K562 (cell line): Measurements from ENCODE around the gene RSPH3. TPM values are rescaled to one million over a fixed set of nuclear protein-coding genes. Genes with fewer than 3 reads are reported as not detected.
A peak's percentile ranks its signal among the peaks of the same experiment; 100 is the strongest.

Experiments used
- CUX1 ChIP-seq: fragments of 200-800 bp; sonication (Bioruptor generic); IDR thresholded peaks from 2 replicates; pipeline ENCODE4 v1.6.1; 2016; ENCODE audit warnings: missing genetic modification characterization, missing compliant biosample characterization
- KLF16 ChIP-seq: IDR thresholded peaks from 2 replicates; pipeline ENCODE4 v1.6.1; 2016; ENCODE audit warnings: antibody characterized with exemption
- MAZ ChIP-seq, 2 experiments: fragments of 450-650 bp in 1 of 2; sonication (generic) in 1 of 2; formaldehyde crosslinking; IDR thresholded peaks in 1 of 2; conservative IDR thresholded peaks in 1 of 2; 2 replicates each; pipeline versions ENCODE4 v1.4.0 to v1.5.0; 2020; ENCODE audit warnings: mild to moderate bottlenecking in 1 of 2, missing genetic modification reagents in 1 of 2
- MCM3 ChIP-seq: fragments of 450-650 bp; IDR thresholded peaks from 2 replicates; pipeline ENCODE4 v1.6.1; 2016
- NR2C2 ChIP-seq, 2 experiments: fragments of 200-800 bp in 1 of 2; sonication (Bioruptor generic) in 1 of 2; sonication (generic) in 1 of 2; formaldehyde crosslinking in 1 of 2; IDR thresholded peaks; 2 replicates each; pipeline versions ENCODE4 v1.6.1 to v1.8.0; 2016 to 2022; ENCODE audit warnings: mild to moderate bottlenecking in 1 of 2, missing compliant biosample characterization in 1 of 2, missing genetic modification characterization in 1 of 2, missing genetic modification reagents in 1 of 2
- PYGO2 ChIP-seq: fragments of 450-650 bp; IDR thresholded peaks from 2 replicates; pipeline ENCODE4 v1.6.1; 2016; ENCODE audit warnings: mild to moderate bottlenecking, missing genetic modification characterization, moderate library complexity, missing compliant biosample characterization
- SNAPC5 ChIP-seq: fragments of 250-450 bp; sonication (Bioruptor Pico); IDR thresholded peaks from 2 replicates; pipeline ENCODE4 v1.8.0; 2021; ENCODE audit warnings: moderate library complexity, mild to moderate bottlenecking, inconsistent platforms
- TEAD4 ChIP-seq, 2 experiments: sonication (generic) in 1 of 2; formaldehyde crosslinking in 1 of 2; IDR thresholded peaks; 2 replicates each; pipeline versions ENCODE4 v1.6.1 to v1.8.0; 2012 to 2022; ENCODE audit warnings: borderline replicate concordance in 1 of 2, inconsistent platforms in 1 of 2, low read length in 1 of 2, mild to moderate bottlenecking in 1 of 2, missing genetic modification reagents in 1 of 2
- TRIM28 ChIP-seq: fragments of 450-650 bp; IDR thresholded peaks from 2 replicates; pipeline ENCODE4 v1.6.1; 2017
- ZNF395 ChIP-seq: fragments of 200-800 bp; sonication (Bioruptor generic); IDR thresholded peaks from 2 replicates; pipeline ENCODE4 v1.6.1; 2017; ENCODE audit warnings: missing genetic modification characterization, missing compliant biosample characterization
- ZNF592 ChIP-seq: fragments of 450-650 bp; IDR thresholded peaks from 2 replicates; pipeline ENCODE4 v1.6.1; 2017; ENCODE audit warnings: antibody characterized with exemption, mild to moderate bottlenecking
- polyA plus RNA-seq, 8 experiments: library from polyadenylated mRNA; depleted of rRNA in 4 of 8; stranded (reverse) in 5 of 8; unstranded in 3 of 8; fragments of >200 nt; fragmentation: Nextera tagmentation in 2 of 8; fragmentation: Illumina TruSeq in 1 of 8; extraction: Ambion mirVana in 2 of 8; extraction: Trizol in 1 of 8; gene quantifications; 2 replicates each; pipeline versions ENCODE4 v1.2.1 to v1.2.3, GENCODE V29; 2011 to 2014; ENCODE audit warnings: inconsistent platforms in 1 of 8, missing spikeins in 1 of 8
- total RNA-seq, 7 experiments: library from RNA; depleted of rRNA in 6 of 7; stranded (reverse); fragments of >200 nt in 6 of 7; fragmentation: Illumina TruSeq in 2 of 7; extraction: Trizol in 2 of 7; gene quantifications; 2 replicates each; pipeline versions ENCODE4 v1.2.1 to v1.2.3, GENCODE V29; 2011 to 2021; ENCODE audit warnings: low replicate concordance in 1 of 7
- TF ChIP-seq, protein P1 (sequence below): IDR thresholded peaks from 2 replicates; pipeline ENCODE4 v1.6.1; 2014; ENCODE audit warnings: antibody characterized with exemption

The RSPH3 gene
- total and polyA plus RNA-seq, 9 of the 15 experiments (the other 6 are each of a cell fraction or from before 2014, with no cell fraction given) = 0.52 to 2.9 (median 1.5) TPM

- TF ChIP-seq, protein P1, sequence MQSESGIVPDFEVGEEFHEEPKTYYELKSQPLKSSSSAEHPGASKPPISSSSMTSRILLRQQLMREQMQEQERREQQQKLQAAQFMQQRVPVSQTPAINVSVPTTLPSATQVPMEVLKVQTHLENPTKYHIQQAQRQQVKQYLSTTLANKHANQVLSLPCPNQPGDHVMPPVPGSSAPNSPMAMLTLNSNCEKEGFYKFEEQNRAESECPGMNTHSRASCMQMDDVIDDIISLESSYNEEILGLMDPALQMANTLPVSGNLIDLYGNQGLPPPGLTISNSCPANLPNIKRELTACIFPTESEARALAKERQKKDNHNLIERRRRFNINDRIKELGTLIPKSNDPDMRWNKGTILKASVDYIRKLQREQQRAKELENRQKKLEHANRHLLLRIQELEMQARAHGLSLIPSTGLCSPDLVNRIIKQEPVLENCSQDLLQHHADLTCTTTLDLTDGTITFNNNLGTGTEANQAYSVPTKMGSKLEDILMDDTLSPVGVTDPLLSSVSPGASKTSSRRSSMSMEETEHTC = no peak
- TF ChIP-seq TRIM28 = peak; percentile 78; the same call in 1 of the 2 replicates
- peak; percentile 84 to 94 for TF ChIP-seq MAZ (CRISPR knock-in tag; conservative IDR thresholded peaks at IDR 0.05 in 1 of 2, IDR thresholded peaks at IDR 0.05 in 1 of 2)
- no peak for TF ChIP-seq CUX1 (CRISPR knock-in tag)
- no peak for TF ChIP-seq SNAPC5 (CRISPR knock-in tag)
- peak; percentile 90 for TF ChIP-seq ZNF592
- peak; percentile 79 for TF ChIP-seq NR2C2 (CRISPR knock-in tag; IDR thresholded peaks at IDR 0.05)
- TF ChIP-seq NR2C2 (tag; IDR thresholded peaks at IDR 0.05) = peak; percentile 80
- peak; percentile 71 for TF ChIP-seq TEAD4 (IDR thresholded peaks at IDR 0.05; ENCODE audit: low read length)
- no peak for TF ChIP-seq TEAD4 (CRISPR knock-in tag; IDR thresholded peaks at IDR 0.05; ENCODE audit: borderline replicate concordance)
- TF ChIP-seq KLF16 = 0 out of 2 replicates have a peak, but pooled peaks have one; percentile 31
- peak; percentile 78; the same call in 1 of the 2 replicates for TF ChIP-seq ZNF395
- no peak for TF ChIP-seq PYGO2
- TF ChIP-seq MCM3 = no peak
Measured at GRCh38 chr6:158999666-159000403, at the start of gene RSPH3 (continued).
